ENCODE data around the gene SF3B2.

DNA sequence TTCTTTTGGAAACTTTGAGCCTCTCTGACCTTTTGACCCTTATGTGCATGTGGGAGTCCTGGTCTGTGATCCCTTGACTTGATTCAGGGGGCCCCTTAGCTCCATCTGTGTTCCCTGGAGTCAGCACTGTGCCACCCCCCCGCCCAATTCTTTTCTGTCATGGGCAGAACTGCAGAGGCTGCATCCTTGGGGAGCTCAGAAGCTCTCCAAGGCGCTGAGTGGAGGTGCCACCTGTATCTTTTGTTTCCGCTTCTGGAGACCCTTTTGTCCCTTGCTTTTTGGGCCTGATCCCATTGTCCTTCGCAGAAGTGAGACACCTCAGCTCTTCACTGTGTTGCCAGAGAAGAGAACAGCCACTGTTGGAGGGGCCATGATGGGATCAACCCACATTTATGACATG, 15.5 kb downstream of the SF3B2 start:
- TF ChIP-seq CTCF (IDR thresholded peaks at IDR 0.05) (no peak), EZH2 (IDR thresholded peaks at IDR 0.05; ENCODE audit: borderline replicate concordance, insufficient read depth, low read depth, low read length, poor library complexity, severe bottlenecking) (no peak)
